ENCODE measurements around the gene C1orf74.

C1orf74 gene

GRCh38 chr1:209791920-209792319 lies 7.6 kb upstream of the C1orf74 start:
- Mint-ChIP-seq H3K9me3 (peaks cover 7% of the 10 kb centered on the region), H3K4me1 (ENCODE audit: low read depth) (peaks cover 32% of the 10 kb centered on the region), H3K27me3 (ENCODE audit: low read depth) (peaks cover 18% of the 10 kb centered on the region), H3K36me3 (ENCODE audit: low read depth) (no peaks in the 10 kb centered on the region), H3K4me3 (no peak overlapping the region), H3K27ac (no peak overlapping the region)

GRCh38 chr1:209790286-209791193 lies 6.2 kb upstream of the C1orf74 start:
- Mint-ChIP-seq H3K27me3 (ENCODE audit: low read depth) (peaks cover 18% of the 10 kb centered on the region), H3K4me1 (ENCODE audit: low read depth) (peaks cover 36% of the 10 kb centered on the region), H3K4me3 (no peak overlapping the region), H3K9me3 (peaks cover 7% of the 10 kb centered on the region), H3K27ac (peak overlapping the region; percentile 12), H3K36me3 (ENCODE audit: low read depth) (no peaks in the 10 kb centered on the region)

GRCh38 chr1:209789245-209789644 lies 4.9 kb upstream of the C1orf74 start:
- H3K9me3 Mint-ChIP-seq, result peaks cover 7% of the 10 kb centered on the region
- peak overlapping the region; percentile 12 for H3K4me3 Mint-ChIP-seq
- H3K27me3 Mint-ChIP-seq (ENCODE audit: low read depth), result peaks cover 10% of the 10 kb centered on the region
- H3K27ac Mint-ChIP-seq, result peak overlapping the region; percentile 55
- peaks cover 3% of the 10 kb centered on the region for H3K36me3 Mint-ChIP-seq (ENCODE audit: low read depth)
- H3K4me1 Mint-ChIP-seq (ENCODE audit: low read depth), result peaks cover 45% of the 10 kb centered on the region

GRCh38 chr1:209787551-209787950 lies 3.2 kb upstream of the C1orf74 start:
- H3K4me3 Mint-ChIP-seq, result no peak overlapping the region
- H3K36me3 Mint-ChIP-seq (ENCODE audit: low read depth), result peaks cover 7% of the 10 kb centered on the region
- H3K27ac Mint-ChIP-seq, result no peak overlapping the region
- no peaks in the 10 kb centered on the region for H3K9me3 Mint-ChIP-seq
- peaks cover 59% of the 10 kb centered on the region for H3K4me1 Mint-ChIP-seq (ENCODE audit: low read depth)
- peaks cover 3% of the 10 kb centered on the region for H3K27me3 Mint-ChIP-seq (ENCODE audit: low read depth)

- no peaks in the 10 kb centered on the region for H3K9me3 Mint-ChIP-seq
- peaks cover 16% of the 10 kb centered on the region for H3K36me3 Mint-ChIP-seq (ENCODE audit: low read depth)
- peaks cover 3% of the 10 kb centered on the region for H3K27me3 Mint-ChIP-seq (ENCODE audit: low read depth)
- peaks cover 57% of the 10 kb centered on the region for H3K4me1 Mint-ChIP-seq (ENCODE audit: low read depth)
- H3K4me3 Mint-ChIP-seq, result no peak overlapping the region
- peak overlapping the region; percentile 34 for H3K27ac Mint-ChIP-seq
Observed at GRCh38 chr1:209786146-209786545, 1.8 kb upstream of the C1orf74 start.

GRCh38 chr1:209785592-209785991 lies 1.2 kb upstream of the C1orf74 start:
- Mint-ChIP-seq H3K4me1 (ENCODE audit: low read depth) (peaks cover 57% of the 10 kb centered on the region), H3K27ac (peak overlapping the region; percentile 74), H3K27me3 (ENCODE audit: low read depth) (peaks cover 3% of the 10 kb centered on the region), H3K36me3 (ENCODE audit: low read depth) (peaks cover 17% of the 10 kb centered on the region), H3K4me3 (no peak overlapping the region), H3K9me3 (no peaks in the 10 kb centered on the region)

GRCh38 chr1:209783386-209783785 lies 973 bp downstream of the C1orf74 start:
- Mint-ChIP-seq H3K4me3 (peak overlapping the region; percentile 88), H3K36me3 (ENCODE audit: low read depth) (peaks cover 35% of the 10 kb centered on the region), H3K9me3 (no peaks in the 10 kb centered on the region), H3K27ac (peak overlapping the region; percentile 90), H3K4me1 (ENCODE audit: low read depth) (peaks cover 53% of the 10 kb centered on the region), H3K27me3 (ENCODE audit: low read depth) (peaks cover 3% of the 10 kb centered on the region)

GRCh38 chr1:209780268-209780667 lies 4.1 kb downstream of the C1orf74 start:
- H3K27me3 Mint-ChIP-seq (ENCODE audit: low read depth), result no peaks in the 10 kb centered on the region
- H3K4me1 Mint-ChIP-seq (ENCODE audit: low read depth), result peaks cover 49% of the 10 kb centered on the region
- H3K27ac Mint-ChIP-seq, result peak overlapping the region; percentile 66
- H3K9me3 Mint-ChIP-seq, result no peaks in the 10 kb centered on the region
- peaks cover 57% of the 10 kb centered on the region for H3K36me3 Mint-ChIP-seq (ENCODE audit: low read depth)
- no peak overlapping the region for H3K4me3 Mint-ChIP-seq

- H3K27ac Mint-ChIP-seq, result peak overlapping the region; percentile 11
- H3K4me3 Mint-ChIP-seq, result no peak overlapping the region
- no peaks in the 10 kb centered on the region for H3K9me3 Mint-ChIP-seq
- no peaks in the 10 kb centered on the region for H3K27me3 Mint-ChIP-seq (ENCODE audit: low read depth)
- peaks cover 44% of the 10 kb centered on the region for H3K4me1 Mint-ChIP-seq (ENCODE audit: low read depth)
- peaks cover 53% of the 10 kb centered on the region for H3K36me3 Mint-ChIP-seq (ENCODE audit: low read depth)
Observed at GRCh38 chr1:209778102-209778501, 6.3 kb downstream of the C1orf74 start.

- no peaks in the 10 kb centered on the region for H3K27me3 Mint-ChIP-seq (ENCODE audit: low read depth)
- no peaks in the 10 kb centered on the region for H3K9me3 Mint-ChIP-seq
- no peak overlapping the region for H3K4me3 Mint-ChIP-seq
- H3K36me3 Mint-ChIP-seq (ENCODE audit: low read depth), result peaks cover 51% of the 10 kb centered on the region
- peaks cover 41% of the 10 kb centered on the region for H3K4me1 Mint-ChIP-seq (ENCODE audit: low read depth)
- peak overlapping the region; percentile 11 for H3K27ac Mint-ChIP-seq
Observed at GRCh38 chr1:209777587-209777986, 6.8 kb downstream of the C1orf74 start.

- Mint-ChIP-seq H3K27ac (no peak overlapping the region), H3K36me3 (ENCODE audit: low read depth) (peaks cover 41% of the 10 kb centered on the region), H3K9me3 (no peaks in the 10 kb centered on the region), H3K4me1 (ENCODE audit: low read depth) (peaks cover 35% of the 10 kb centered on the region), H3K4me3 (no peak overlapping the region), H3K27me3 (ENCODE audit: low read depth) (no peaks in the 10 kb centered on the region)
Observed at GRCh38 chr1:209775678-209776077, 8.7 kb downstream of the C1orf74 start.

GRCh38 chr1:209774592-209774991 lies 9.8 kb downstream of the C1orf74 start:
- H3K36me3 Mint-ChIP-seq (ENCODE audit: low read depth), result peaks cover 33% of the 10 kb centered on the region
- H3K9me3 Mint-ChIP-seq, result no peaks in the 10 kb centered on the region
- H3K27me3 Mint-ChIP-seq (ENCODE audit: low read depth), result no peaks in the 10 kb centered on the region
- peak overlapping the region; percentile 37 for H3K4me3 Mint-ChIP-seq
- H3K4me1 Mint-ChIP-seq (ENCODE audit: low read depth), result peaks cover 29% of the 10 kb centered on the region
- H3K27ac Mint-ChIP-seq, result peak overlapping the region; percentile 83

- peaks cover 30% of the 10 kb centered on the region for H3K4me1 Mint-ChIP-seq (ENCODE audit: low read depth)
- H3K9me3 Mint-ChIP-seq, result no peaks in the 10 kb centered on the region
- no peak overlapping the region for H3K27ac Mint-ChIP-seq
- H3K27me3 Mint-ChIP-seq (ENCODE audit: low read depth), result no peaks in the 10 kb centered on the region
- peaks cover 10% of the 10 kb centered on the region for H3K36me3 Mint-ChIP-seq (ENCODE audit: low read depth)
- no peak overlapping the region for H3K4me3 Mint-ChIP-seq
Observed at GRCh38 chr1:209772126-209772525, 12.2 kb downstream of the C1orf74 start.

- Mint-ChIP-seq H3K4me3 (no peak overlapping the region), H3K27me3 (ENCODE audit: low read depth) (no peaks in the 10 kb centered on the region), H3K36me3 (ENCODE audit: low read depth) (peaks cover 11% of the 10 kb centered on the region), H3K4me1 (ENCODE audit: low read depth) (peaks cover 39% of the 10 kb centered on the region), H3K9me3 (no peaks in the 10 kb centered on the region), H3K27ac (no peak overlapping the region)
Observed at GRCh38 chr1:209770636-209771415, 13.5 kb downstream of the C1orf74 start.

GRCh38 chr1:209769971-209770370 lies 14.4 kb downstream of the C1orf74 start:
- Mint-ChIP-seq H3K4me1 (ENCODE audit: low read depth) (peaks cover 39% of the 10 kb centered on the region), H3K9me3 (no peaks in the 10 kb centered on the region), H3K4me3 (no peak overlapping the region), H3K27me3 (ENCODE audit: low read depth) (no peaks in the 10 kb centered on the region), H3K27ac (no peak overlapping the region), H3K36me3 (ENCODE audit: low read depth) (peaks cover 14% of the 10 kb centered on the region)

Measured in T-helper 1 cell treated with Interleukin-12 subunit alpha and Interleukin-12 subunit beta and Interleukin-4 antibody, amounts not matched to agents 30 μg/mL and 1 μg/mL, for 36 hours (primary cell).